GM23338 (cell line): ENCODE results near the gene UBR2. TPM values are rescaled to one million over a fixed set of nuclear protein-coding genes. Genes with fewer than 3 reads are reported as not detected.

Experiments
- ATAC-seq: fragments of 200-7000 bp; cut with Tn5 transposase; 3 replicates; pipeline ENCODE4 v1.9.1; 2020
- DNase-seq: peaks from one replicate; pipeline ENCODE4 v3.0.0-alpha.2; 2015; ENCODE audit warnings: low spot score
- H2AFZ ChIP-seq: fragments of 200-600 bp; sonication (generic); 2 replicates; pipeline ENCODE4 v1.8.0; 2016; ENCODE audit warnings: antibody characterized with exemption, mild to moderate bottlenecking, moderate library complexity
- H3F3A ChIP-seq: fragments of 200-600 bp; sonication (generic); replicated peaks from 2 replicates; pipeline ENCODE4 v1.8.0; 2017; ENCODE audit warnings: antibody characterized with exemption, mixed run types, low read depth
- H3K27ac ChIP-seq: fragments of 200-600 bp; sonication (generic); 2 replicates; pipeline ENCODE4 v1.6.1; 2016; ENCODE audit warnings: low read depth
- H3K27me3 ChIP-seq: fragments of 200-600 bp; sonication (generic); 2 replicates; pipeline ENCODE4 v1.8.0; 2016; ENCODE audit warnings: mild to moderate bottlenecking, mixed run types, moderate library complexity; ENCODE audit not compliant: insufficient read depth
- H3K36me3 ChIP-seq: fragments of 200-600 bp; sonication (generic); 2 replicates; pipeline ENCODE4 v1.8.0; 2016; ENCODE audit warnings: mild to moderate bottlenecking; ENCODE audit not compliant: insufficient read depth
- H3K4me1 ChIP-seq: fragments of 200-600 bp; sonication (generic); 2 replicates; pipeline ENCODE4 v1.8.0; 2016; ENCODE audit warnings: mild to moderate bottlenecking, moderate library complexity; ENCODE audit not compliant: insufficient read depth
- H3K4me2 ChIP-seq: fragments of 200-600 bp; sonication (generic); 2 replicates; pipeline ENCODE4 v1.7.1; 2017; ENCODE audit warnings: mixed run types
- H3K4me3 ChIP-seq: fragments of 200-600 bp; sonication (generic); 2 replicates; pipeline ENCODE4 v1.6.1; 2016; ENCODE audit warnings: mixed run types
- H3K79me2 ChIP-seq: fragments of 200-600 bp; sonication (generic); replicated peaks from 2 replicates; pipeline ENCODE4 v1.8.0; 2017; ENCODE audit warnings: mild to moderate bottlenecking; ENCODE audit not compliant: insufficient read depth
- H3K9me2 ChIP-seq: fragments of 200-600 bp; sonication (generic); 2 replicates; pipeline ENCODE4 v1.8.0; 2017; ENCODE audit not compliant: insufficient read depth
- H4K20me1 ChIP-seq: fragments of 200-600 bp; sonication (generic); replicated peaks from 2 replicates; pipeline ENCODE4 v1.8.0; 2017; ENCODE audit warnings: mild to moderate bottlenecking; ENCODE audit not compliant: insufficient read depth
- H3K27ac Mint-ChIP-seq: 2 replicates; pipeline ENCODE4 v1.8.0; 2020; ENCODE audit warnings: inconsistent platforms, mild to moderate bottlenecking, moderate library complexity, mixed read lengths
- H3K27me3 Mint-ChIP-seq: 3 replicates; pipeline ENCODE4 v1.8.0; 2022; ENCODE audit warnings: low read depth, mild to moderate bottlenecking, moderate library complexity, mixed read lengths, inconsistent platforms; ENCODE audit not compliant: insufficient read depth, poor library complexity
- H3K36me3 Mint-ChIP-seq: 3 replicates; pipeline ENCODE4 v1.8.0; 2021; ENCODE audit warnings: low read depth, mild to moderate bottlenecking, inconsistent platforms, moderate library complexity, mixed read lengths
- H3K4me1 Mint-ChIP-seq: 3 replicates; pipeline ENCODE4 v1.8.0; 2020; ENCODE audit warnings: mild to moderate bottlenecking, inconsistent platforms, mixed read lengths
- H3K4me3 Mint-ChIP-seq: 3 replicates; pipeline ENCODE4 v1.8.0; 2021; ENCODE audit warnings: moderate library complexity, mild to moderate bottlenecking, inconsistent platforms, mixed read lengths
- H3K9me3 Mint-ChIP-seq: 3 replicates; pipeline ENCODE4 v1.8.0; 2020; ENCODE audit warnings: moderate library complexity, mild to moderate bottlenecking, inconsistent platforms, mixed read lengths
- CREB1 ChIP-seq: fragments of 250-450 bp; sonication (Bioruptor Pico); IDR thresholded peaks from 2 replicates; pipeline ENCODE4 v1.5.0; 2020; ENCODE audit warnings: low read depth, mild to moderate bottlenecking, moderate library complexity
- ETS1 ChIP-seq: IDR thresholded peaks from 2 replicates; pipeline ENCODE4 v1.6.1; 2016; ENCODE audit warnings: antibody characterized with exemption
- EZH2 ChIP-seq: fragments of 200-600 bp; sonication (generic); IDR thresholded peaks from one replicate; pipeline ENCODE4 v1.8.0; 2017; ENCODE audit warnings: antibody characterized with exemption, mild to moderate bottlenecking, low read depth; ENCODE audit not compliant: unreplicated experiment
- JUNB ChIP-seq: IDR thresholded peaks from one replicate; pipeline ENCODE4 v1.6.1; 2016; ENCODE audit warnings: antibody characterized with exemption; ENCODE audit not compliant: unreplicated experiment
- NANOG ChIP-seq: IDR thresholded peaks from 2 replicates; pipeline ENCODE4 v1.6.1; 2016; ENCODE audit warnings: antibody characterized with exemption, borderline replicate concordance
- POLR2AphosphoS5 ChIP-seq: IDR thresholded peaks from 2 replicates; pipeline ENCODE4 v1.6.1; 2016; ENCODE audit warnings: antibody characterized with exemption, low read depth
- STAT1 ChIP-seq: IDR thresholded peaks from one replicate; pipeline ENCODE4 v1.6.1; 2016; ENCODE audit warnings: antibody characterized with exemption; ENCODE audit not compliant: unreplicated experiment
- ZNF114 ChIP-seq: fragments of 250-450 bp; sonication (Bioruptor Pico); IDR thresholded peaks from 2 replicates; pipeline ENCODE4 v1.5.0; 2020; ENCODE audit warnings: mild to moderate bottlenecking, moderate library complexity
- ZNF331 ChIP-seq: fragments of 250-450 bp; sonication (Bioruptor Pico); IDR thresholded peaks from 2 replicates; pipeline ENCODE4 v1.5.0; 2020; ENCODE audit warnings: low read depth, mild to moderate bottlenecking, moderate library complexity
- ZNF462 ChIP-seq: fragments of 250-450 bp; sonication (Bioruptor Pico); IDR thresholded peaks from 2 replicates; pipeline ENCODE4 v1.5.0; 2020; ENCODE audit warnings: mild to moderate bottlenecking, moderate library complexity
- polyA plus RNA-seq: library from polyadenylated mRNA; unstranded; fragments of >200 nt; fragmentation: Nextera tagmentation; extraction: Ambion mirVana; gene quantifications from 2 replicates; pipeline ENCODE4 v1.2.1, GENCODE V29; 2016
- total RNA-seq: library from RNA; depleted of rRNA; stranded (reverse); fragments of >200 nt; shearing (Covaris generic); gene quantifications from 2 replicates; pipeline ENCODE4 v1.2.3, GENCODE V29; 2014

The UBR2 gene
- total and polyA plus RNA-seq, 2 experiments from 2014 or later, result 6.7 to 21.2 TPM

GRCh38 chr6:42674780-42675179, 111.0 kb downstream of the UBR2 start (continued):
- TF ChIP-seq ZNF462 (CRISPR knock-in tag), result no peak
- no peak for TF ChIP-seq ZNF331 (CRISPR knock-in tag)
- no peak for TF ChIP-seq STAT1
- no peak for TF ChIP-seq CREB1 (CRISPR knock-in tag)
- no peak for TF ChIP-seq EZH2
- TF ChIP-seq NANOG, result no peak
- TF ChIP-seq ETS1, result no peak
- TF ChIP-seq ZNF114 (CRISPR knock-in tag), result no peak
- TF ChIP-seq JUNB, result no peak

GRCh38 chr6:42679358-42679757, 115.5 kb downstream of the UBR2 start:
- peaks cover 25% of the 10 kb centered on the region; the same call in 1 of the 2 replicates for H3K36me3 ChIP-seq
- no peaks in the 10 kb centered on the region for H3K79me2 ChIP-seq

More at GRCh38 chr6:42679358-42679757, 115.5 kb downstream of the UBR2 start:
- Histone ChIP-seq H3K9me2 (no peaks in the 10 kb centered on the region), H3K27me3 (no peaks in the 10 kb centered on the region), H4K20me1 (peaks cover 5% of the 10 kb centered on the region), H3K27ac (no peak overlapping the region), H3K4me1 (no peaks in the 10 kb centered on the region), H3K4me2 (no peak overlapping the region), H2AFZ (no peak overlapping the region), H3K4me3 (no peak overlapping the region), H3F3A (no peaks in the 10 kb centered on the region)
- Mint-ChIP-seq H3K4me3 (no peak overlapping the region), H3K9me3 (no peaks in the 10 kb centered on the region), H3K36me3 (peaks cover 69% of the 10 kb centered on the region), H3K27me3 (no peaks in the 10 kb centered on the region), H3K27ac (no peak overlapping the region), H3K4me1 (no peaks in the 10 kb centered on the region)
- ATAC-seq, result no peak
- DNase-seq, result no peak
- TF ChIP-seq POLR2AphosphoS5, result no peak
